ENCODE measurements around the gene CBX6.

Gene CBX6

GRCh38 chr22:38853196-38853651 lies 18.8 kb downstream of the CBX6 start:
- no peak for TF ChIP-seq CTCF (IDR thresholded peaks at IDR 0.05; ENCODE audit: low read depth, low read length, missing control alignments)
- Histone ChIP-seq H3K4me3 (ENCODE audit: low read depth, low read length) (no peak overlapping the region), H3K36me3 (replicated peaks) (no peaks in the 10 kb centered on the region), H3K27ac (no peak overlapping the region), H3K27me3 (replicated peaks) (no peaks in the 10 kb centered on the region)
- no peak for DNase-seq
- in situ Hi-C loops (cut with HindIII; ENCODE audit: low pct_ligation_motif_present, low sequenced_read_pairs) = no loop called here

GRCh38 chr22:38852522-38852921 lies 19.5 kb downstream of the CBX6 start:
- DNase-seq = no peak
- H3K27ac ChIP-seq = no peak overlapping the region
- no peaks in the 10 kb centered on the region for H3K36me3 ChIP-seq (replicated peaks)
- H3K4me3 ChIP-seq (ENCODE audit: low read depth, low read length) = no peak overlapping the region
- H3K27me3 ChIP-seq (replicated peaks) = no peaks in the 10 kb centered on the region
- no peak for TF ChIP-seq CTCF (IDR thresholded peaks at IDR 0.05; ENCODE audit: low read depth, low read length, missing control alignments)
- in situ Hi-C loops (cut with HindIII; ENCODE audit: low pct_ligation_motif_present, low sequenced_read_pairs) = no loop called here

GRCh38 chr22:38850941-38851849 lies 20.8 kb downstream of the CBX6 start:
- Histone ChIP-seq H3K36me3 (replicated peaks) (no peaks in the 10 kb centered on the region), H3K27ac (no peak overlapping the region), H3K4me3 (ENCODE audit: low read depth, low read length) (no peak overlapping the region), H3K27me3 (replicated peaks) (no peaks in the 10 kb centered on the region)
- DNase-seq = peak; percentile 44
- in situ Hi-C loops (cut with HindIII; ENCODE audit: low pct_ligation_motif_present, low sequenced_read_pairs) = no loop called here
- no peak for TF ChIP-seq CTCF (IDR thresholded peaks at IDR 0.05; ENCODE audit: low read depth, low read length, missing control alignments)

GRCh38 chr22:38850399-38850798 lies 21.6 kb downstream of the CBX6 start:
- no peak for TF ChIP-seq CTCF (IDR thresholded peaks at IDR 0.05; ENCODE audit: low read depth, low read length, missing control alignments)
- Histone ChIP-seq H3K4me3 (ENCODE audit: low read depth, low read length) (no peak overlapping the region), H3K27ac (no peak overlapping the region), H3K36me3 (replicated peaks) (no peaks in the 10 kb centered on the region), H3K27me3 (replicated peaks) (no peaks in the 10 kb centered on the region)
- no peak for DNase-seq
- in situ Hi-C loops (cut with HindIII; ENCODE audit: low pct_ligation_motif_present, low sequenced_read_pairs) = no loop called here

- in situ Hi-C loops (cut with HindIII; ENCODE audit: low pct_ligation_motif_present, low sequenced_read_pairs) = no loop called here
- DNase-seq = no peak
- Histone ChIP-seq H3K27me3 (replicated peaks) (no peaks in the 10 kb centered on the region), H3K4me3 (ENCODE audit: low read depth, low read length) (no peak overlapping the region), H3K27ac (no peak overlapping the region), H3K36me3 (replicated peaks) (no peaks in the 10 kb centered on the region)
- no peak for TF ChIP-seq CTCF (IDR thresholded peaks at IDR 0.05; ENCODE audit: low read depth, low read length, missing control alignments)
Measured at GRCh38 chr22:38849811-38850210, 22.2 kb downstream of the CBX6 start.

All from brain microvascular endothelial cell (primary cell).